Sigmoid colon (tissue), 7 donors: ENCODE measurements around the gene STK11IP. TPM values are rescaled to one million over a fixed set of nuclear protein-coding genes. Genes with fewer than 3 reads are reported as not detected.

Experiments used
- DNase-seq: peaks from one replicate; pipeline ENCODE4 v3.0.0-alpha.2; 2019
- H3K27ac ChIP-seq, 4 donors: fragments of 200-600 bp; sonication (generic); one replicate each; pipeline ENCODE4 v1.5.1; 2016 to 2019; ENCODE audit warnings: mild to moderate bottlenecking in 1 of 4
- H3K27me3 ChIP-seq, 3 donors: fragments of 200-600 bp; sonication (generic); one replicate each; pipeline ENCODE4 v1.5.1; 2019; ENCODE audit warnings: mild to moderate bottlenecking in 1 of 3
- H3K36me3 ChIP-seq, 4 donors: fragments of 200-600 bp; sonication (generic); one replicate each; pipeline ENCODE4 v1.5.1; 2016 to 2019
- H3K4me1 ChIP-seq, 4 donors: fragments of 200-600 bp; sonication (generic); one replicate each; pipeline ENCODE4 v1.5.1; 2017 to 2019
- H3K4me3 ChIP-seq, 4 donors: fragments of 200-600 bp; sonication (generic); one replicate each; pipeline ENCODE4 v1.5.1; 2017 to 2019; ENCODE audit warnings: mild to moderate bottlenecking in 2 of 4, moderate library complexity in 1 of 4
- H3K9me3 ChIP-seq, 4 donors: fragments of 200-600 bp in 3 of 4; sonication (generic) in 3 of 4; one replicate each; pipeline versions ENCODE4 v1.5.1 to v1.6.1; 2013 to 2019
- CTCF ChIP-seq, 4 experiments: fragments of 450-650 bp in 3 of 4; fragments of 200-600 bp in 1 of 4; IDR thresholded peaks; one replicate each; pipeline ENCODE4 v1.5.1; 2016 to 2019; ENCODE audit warnings: antibody characterized with exemption in 4 of 4, mild to moderate bottlenecking in 3 of 4, moderate library complexity in 2 of 4
- EP300 ChIP-seq, 4 donors: sonication (generic); formaldehyde crosslinking; IDR thresholded peaks; one replicate each; pipeline ENCODE4 v1.6.1; 2017; ENCODE audit warnings: antibody characterized with exemption in 4 of 4
- POLR2A ChIP-seq, 2 donors: fragments of 450-650 bp; IDR thresholded peaks; one replicate each; pipeline ENCODE4 v1.6.1; 2016; ENCODE audit warnings: antibody characterized with exemption in 2 of 2, mild to moderate bottlenecking in 2 of 2, moderate library complexity in 2 of 2
- POLR2AphosphoS5 ChIP-seq, 4 donors: sonication (generic); formaldehyde crosslinking; IDR thresholded peaks; one replicate each; pipeline ENCODE4 v1.6.1; 2017; ENCODE audit warnings: antibody characterized with exemption in 4 of 4
- WGBS, 2 donors: extraction: QIAGEN DNeasy Blood & Tissue Kit; methylation state at CpG; one replicate each; pipeline ENCODE4 v1.1.7; 2013; 5-methylcytosine and 5-hydroxymethylcytosine counted together
- intact Hi-C: fragments of 100-400 bp; cut with DNase I; formaldehyde crosslinking; loops from one replicate; pipeline ENCODE4 v1.15.1; 2023
- polyA plus RNA-seq, 3 donors: library from polyadenylated mRNA; stranded (reverse); fragments of 200-250 nt; gene quantifications; one replicate each; pipeline ENCODE4 v1.2.3, GENCODE V29; 2013
- total RNA-seq, 4 donors: library from RNA; depleted of rRNA; stranded (reverse); fragments of >200 nt; gene quantifications; one replicate each; pipeline ENCODE4 v1.1.0, GENCODE V29; 2016
- donor health status: healthy with polysubstance abuse.
- donor health status: Bipolar disorder and iron deficiency.
- donor health status: healthy.

The STK11IP gene
- total and polyA plus RNA-seq, 7 donors: 6.9 to 36.7 (median 10.8) TPM

- 89 to 91% methylated on average over 11 of the region's 11 CpGs for WGBS, 2 donors
- H3K4me3 ChIP-seq: no peak overlapping the region
- no peaks in the 10 kb centered on the region for H3K27me3 ChIP-seq
- TF ChIP-seq EP300 (IDR thresholded peaks at IDR 0.05) (no peak), CTCF (IDR thresholded peaks at IDR 0.05) (no peak), POLR2AphosphoS5 (IDR thresholded peaks at IDR 0.05) (no peak), POLR2A (IDR thresholded peaks at IDR 0.05) (no peak)
- H3K4me1 ChIP-seq: peaks cover 0 to 13% (median 10%) of the 10 kb centered on the region in 4 donors
- H3K36me3 ChIP-seq: peaks cover 0 to 39% (median 4%) of the 10 kb centered on the region in 4 donors
- intact Hi-C loops: no loop called here
- H3K27ac ChIP-seq: no peak overlapping the region
- no peaks in the 10 kb centered on the region for H3K9me3 ChIP-seq
- no peak for DNase-seq
Measured at GRCh38 chr2:219566640-219567039, 31.0 kb upstream of the STK11IP start.

GRCh38 chr2:219567131-219567530, 30.5 kb upstream of the STK11IP start:
- TF ChIP-seq POLR2AphosphoS5 (IDR thresholded peaks at IDR 0.05) (no peak), CTCF (IDR thresholded peaks at IDR 0.05) (no peak), POLR2A (IDR thresholded peaks at IDR 0.05) (no peak), EP300 (IDR thresholded peaks at IDR 0.05) (no peak)
- Histone ChIP-seq H3K36me3 (peaks cover 0 to 35% (median 3%) of the 10 kb centered on the region in 4 donors), H3K27me3 (no peaks in the 10 kb centered on the region), H3K9me3 (no peaks in the 10 kb centered on the region), H3K4me3 (no peak overlapping the region), H3K4me1 (peaks cover 0 to 15% (median 13%) of the 10 kb centered on the region in 4 donors), H3K27ac (no peak overlapping the region)
- intact Hi-C loops: no loop called here
- no peak for DNase-seq
- WGBS, 2 donors: 95 to 96% methylated on average over 18 of the region's 18 CpGs

GRCh38 chr2:219567791-219568361, 29.8 kb upstream of the STK11IP start:
- Histone ChIP-seq H3K27me3 (no peaks in the 10 kb centered on the region), H3K36me3 (peaks cover 0 to 28% (median 2%) of the 10 kb centered on the region in 4 donors), H3K27ac (no peak overlapping the region), H3K9me3 (no peaks in the 10 kb centered on the region), H3K4me3 (no peak overlapping the region), H3K4me1 (peaks cover 0 to 15% (median 13%) of the 10 kb centered on the region in 4 donors)
- intact Hi-C loops: no loop called here
- no peak for DNase-seq
- TF ChIP-seq EP300 (IDR thresholded peaks at IDR 0.05): no peak
- no peak for TF ChIP-seq POLR2AphosphoS5 (IDR thresholded peaks at IDR 0.05)
- TF ChIP-seq CTCF (IDR thresholded peaks at IDR 0.05): no peak
- TF ChIP-seq POLR2A (IDR thresholded peaks at IDR 0.05): no peak
- WGBS, 2 donors: 93% methylated on average over 35 of the region's 35 CpGs

GRCh38 chr2:219569041-219569440, 28.6 kb upstream of the STK11IP start:
- 92 to 93% methylated on average over 6 of the region's 6 CpGs for WGBS, 2 donors
- H3K27me3 ChIP-seq: no peaks in the 10 kb centered on the region
- no peak for TF ChIP-seq POLR2AphosphoS5 (IDR thresholded peaks at IDR 0.05)
- no peak for TF ChIP-seq EP300 (IDR thresholded peaks at IDR 0.05)
- no peak for TF ChIP-seq POLR2A (IDR thresholded peaks at IDR 0.05)
- TF ChIP-seq CTCF (IDR thresholded peaks at IDR 0.05): no peak
- peaks cover 0 to 15% (median 13%) of the 10 kb centered on the region in 4 donors for H3K4me1 ChIP-seq
- DNase-seq: no peak
- no peak overlapping the region for H3K4me3 ChIP-seq
- intact Hi-C loops: no loop called here
- no peaks in the 10 kb centered on the region for H3K9me3 ChIP-seq
- H3K27ac ChIP-seq: no peak overlapping the region
- H3K36me3 ChIP-seq: peaks cover 0 to 17% (median under 1%) of the 10 kb centered on the region in 4 donors
